ENCODE measurements around the gene C11orf24.

Gene C11orf24

DNA sequence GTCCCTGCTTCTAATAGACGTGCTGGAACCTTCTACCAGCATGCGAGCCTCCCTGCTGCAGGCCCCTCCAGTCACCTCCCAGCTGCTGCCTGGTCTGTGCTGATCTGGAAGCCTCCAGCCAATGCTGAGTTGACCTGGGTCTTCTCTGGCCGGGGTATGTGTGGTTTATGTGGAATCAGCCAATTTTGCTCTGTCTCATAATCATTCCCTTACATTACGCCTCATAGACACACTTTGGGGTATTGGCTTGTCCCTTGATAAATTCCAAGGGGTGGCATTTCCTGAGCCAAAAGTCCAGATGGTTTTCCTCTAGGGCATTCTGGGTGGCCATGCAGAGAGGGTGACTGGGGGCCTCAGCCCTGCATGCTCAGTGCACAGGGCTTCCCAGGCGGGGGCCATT, 50.4 kb downstream of the C11orf24 start (continued):
- TF ChIP-seq CREB5 (CRISPR knock-in tag; IDR thresholded peaks at IDR 0.05; ENCODE audit: low read depth) (no peak), TOX (CRISPR knock-in tag; IDR thresholded peaks at IDR 0.05; ENCODE audit: borderline replicate concordance) (no peak), CSDC2 (CRISPR knock-in tag; IDR thresholded peaks at IDR 0.05) (no peak), ZFP3 (CRISPR knock-in tag; IDR thresholded peaks at IDR 0.05) (no peak)

DNA sequence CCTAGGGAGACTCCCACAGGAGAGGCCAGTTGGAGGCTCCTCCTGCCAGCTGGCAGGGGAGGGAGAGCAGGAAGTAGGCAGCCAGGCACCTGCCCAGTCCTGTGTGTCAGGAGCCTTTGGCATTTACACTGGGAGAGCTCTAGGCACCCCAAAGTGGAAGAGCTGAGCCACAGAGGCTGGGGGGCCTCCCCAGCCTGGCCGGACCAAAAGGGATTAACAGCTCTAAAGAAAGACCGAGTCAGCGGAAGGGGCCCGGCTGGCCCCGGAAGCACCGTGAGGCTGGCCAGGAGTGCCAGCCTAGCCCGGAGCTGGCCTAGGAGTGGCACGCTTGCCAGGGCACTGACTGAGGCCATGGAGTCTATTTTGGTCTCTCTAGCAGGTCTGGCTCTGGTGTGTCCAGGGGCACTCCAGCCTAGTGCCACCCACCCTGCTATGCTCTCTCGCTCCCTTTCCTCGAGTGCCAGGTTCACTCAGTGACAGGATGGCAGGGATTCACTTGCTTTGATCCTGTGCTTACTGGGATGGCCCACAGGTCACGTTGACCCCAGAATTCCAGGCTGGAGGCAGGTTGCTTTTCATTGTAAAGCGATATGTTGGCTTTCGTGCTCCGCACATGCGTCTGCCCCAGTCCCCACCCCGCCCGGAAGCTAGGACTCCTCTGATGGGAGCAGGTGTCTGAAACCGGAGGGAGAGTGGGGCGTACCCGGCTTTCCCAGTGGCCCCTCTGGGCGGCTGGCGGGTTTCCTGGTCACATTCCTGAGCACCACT, 55.4 kb downstream of the C11orf24 start:
- no peak for ATAC-seq
- TF ChIP-seq ZFP3 (CRISPR knock-in tag; IDR thresholded peaks at IDR 0.05) (no peak), RARB (CRISPR knock-in tag; IDR thresholded peaks at IDR 0.05) (no peak), ZNF70 (CRISPR knock-in tag; IDR thresholded peaks at IDR 0.05) (no peak), CSDC2 (CRISPR knock-in tag; IDR thresholded peaks at IDR 0.05) (no peak)

GRCh38 chr11:68215524-68216170, 56.1 kb downstream of the C11orf24 start:
- TF ChIP-seq TSHZ2 (CRISPR knock-in tag; IDR thresholded peaks at IDR 0.05) (no peak), ZFP3 (CRISPR knock-in tag; IDR thresholded peaks at IDR 0.05) (no peak), ESRRG (CRISPR knock-in tag; IDR thresholded peaks at IDR 0.05) (no peak), RARB (CRISPR knock-in tag; IDR thresholded peaks at IDR 0.05) (no peak), SNAI2 (CRISPR knock-in tag; IDR thresholded peaks at IDR 0.05) (no peak), ISL1 (CRISPR knock-in tag; IDR thresholded peaks at IDR 0.05) (no peak)
- no peak for ATAC-seq

DNA sequence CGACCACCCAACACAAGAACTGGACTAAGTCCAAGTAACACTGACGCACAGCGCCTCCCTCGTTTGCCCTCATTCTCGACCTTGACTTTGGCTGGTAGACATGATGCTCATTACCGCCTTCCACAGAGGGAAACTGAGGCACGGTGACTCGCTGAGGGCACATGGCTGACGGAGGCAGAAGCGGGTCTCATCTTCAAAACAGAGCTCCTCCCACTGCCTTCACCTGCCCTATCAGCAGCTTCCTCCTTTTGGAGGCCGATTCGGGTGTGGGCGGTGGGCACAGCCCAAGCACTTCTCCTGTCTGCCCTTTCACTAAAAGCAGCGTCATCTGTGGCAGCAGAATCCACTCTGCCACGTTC, 56.7 kb downstream of the C11orf24 start:
- no peak for ATAC-seq

More for the DNA sequence above, 56.7 kb downstream of the C11orf24 start:
- TF ChIP-seq PATZ1 (CRISPR knock-in tag; IDR thresholded peaks at IDR 0.05; ENCODE audit: borderline replicate concordance) (no peak), SNAI2 (CRISPR knock-in tag; IDR thresholded peaks at IDR 0.05) (no peak), TSHZ2 (CRISPR knock-in tag; IDR thresholded peaks at IDR 0.05) (no peak), ISL1 (CRISPR knock-in tag; IDR thresholded peaks at IDR 0.05) (no peak)

All from SK-N-SH treated with all-trans-retinoic acid at 6 μM for 48 hours (cell line).